Measurements from ENCODE around the gene P2RX3. TPM values are rescaled to one million over a fixed set of nuclear protein-coding genes. Genes with fewer than 3 reads are reported as not detected.

Gene P2RX3
- total and polyA plus RNA-seq, 2 of the 8 experiments (the other 6 are each of a cell fraction or from before 2014, with no cell fraction given): 0.45 to 0.47 TPM

DNA sequence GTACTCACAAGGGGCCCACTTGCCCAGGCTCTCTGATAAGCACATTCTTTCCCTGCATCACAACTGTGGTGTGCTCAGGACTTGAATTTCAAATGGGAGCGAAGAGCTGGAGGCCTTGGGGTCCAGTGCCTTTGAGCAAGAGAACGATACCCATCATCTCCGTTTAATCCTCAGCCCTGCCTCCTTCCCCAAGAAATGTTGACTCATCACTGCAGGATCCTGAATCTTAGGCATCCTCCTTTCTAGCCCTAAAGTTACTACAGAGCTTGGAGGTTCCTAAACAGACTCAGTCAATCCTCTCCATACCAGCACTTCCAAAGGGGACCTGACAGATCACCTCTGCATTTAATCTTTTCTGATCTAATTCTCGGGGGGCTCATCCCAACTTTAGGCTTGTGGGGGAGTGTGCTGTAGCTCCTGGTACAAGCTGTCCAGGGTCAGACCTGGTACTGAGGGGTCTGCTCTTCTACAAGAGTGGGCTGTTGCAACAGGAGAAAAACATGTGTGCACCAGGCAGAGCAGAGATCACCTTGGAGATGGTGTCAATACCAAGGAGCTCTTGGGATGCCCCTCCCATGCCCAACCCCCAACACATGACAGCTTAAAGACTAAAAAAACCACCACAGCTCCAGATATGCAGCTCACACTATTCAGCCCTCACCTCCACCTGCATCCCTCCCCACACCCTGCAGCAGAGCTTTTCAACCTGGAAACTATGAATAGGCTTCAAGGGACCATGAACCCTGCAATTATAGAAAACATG is 56.2 kb downstream of the P2RX3 start (continued):
- TF ChIP-seq CHD7 (IDR thresholded peaks at IDR 0.05; ENCODE audit: insufficient replicate concordance, low read length): no peak
- no peak for TF ChIP-seq RBBP5 (IDR thresholded peaks at IDR 0.05; ENCODE audit: borderline replicate concordance, low read depth, low read length)
- no peak for TF ChIP-seq CHD1 (IDR thresholded peaks at IDR 0.05; ENCODE audit: low read depth, low read length)
- TF ChIP-seq CBX5 (IDR thresholded peaks at IDR 0.05; ENCODE audit: low read depth, low read length): no peak
- no peak for TF ChIP-seq SAP30 (IDR thresholded peaks at IDR 0.05; ENCODE audit: insufficient read depth, insufficient replicate concordance, low read length)
- TF ChIP-seq, protein P1, sequence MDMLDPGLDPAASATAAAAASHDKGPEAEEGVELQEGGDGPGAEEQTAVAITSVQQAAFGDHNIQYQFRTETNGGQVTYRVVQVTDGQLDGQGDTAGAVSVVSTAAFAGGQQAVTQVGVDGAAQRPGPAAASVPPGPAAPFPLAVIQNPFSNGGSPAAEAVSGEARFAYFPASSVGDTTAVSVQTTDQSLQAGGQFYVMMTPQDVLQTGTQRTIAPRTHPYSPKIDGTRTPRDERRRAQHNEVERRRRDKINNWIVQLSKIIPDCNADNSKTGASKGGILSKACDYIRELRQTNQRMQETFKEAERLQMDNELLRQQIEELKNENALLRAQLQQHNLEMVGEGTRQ (IDR thresholded peaks at IDR 0.05; ENCODE audit: low read length): no peak

All from H1 (cell line).